Erythroblast (primary cell): Measurements from ENCODE around the gene ZMIZ1.

Experiments used
- GATA1 ChIP-seq: IDR thresholded peaks from 2 replicates; pipeline ENCODE4 v1.6.1; 2011; ENCODE audit warnings: low read depth, mild to moderate bottlenecking, control low read depth, low read length, moderate library complexity
- POLR2A ChIP-seq: IDR thresholded peaks from 2 replicates; pipeline ENCODE4 v1.6.1; 2011; ENCODE audit warnings: mild to moderate bottlenecking, low read length

DNA sequence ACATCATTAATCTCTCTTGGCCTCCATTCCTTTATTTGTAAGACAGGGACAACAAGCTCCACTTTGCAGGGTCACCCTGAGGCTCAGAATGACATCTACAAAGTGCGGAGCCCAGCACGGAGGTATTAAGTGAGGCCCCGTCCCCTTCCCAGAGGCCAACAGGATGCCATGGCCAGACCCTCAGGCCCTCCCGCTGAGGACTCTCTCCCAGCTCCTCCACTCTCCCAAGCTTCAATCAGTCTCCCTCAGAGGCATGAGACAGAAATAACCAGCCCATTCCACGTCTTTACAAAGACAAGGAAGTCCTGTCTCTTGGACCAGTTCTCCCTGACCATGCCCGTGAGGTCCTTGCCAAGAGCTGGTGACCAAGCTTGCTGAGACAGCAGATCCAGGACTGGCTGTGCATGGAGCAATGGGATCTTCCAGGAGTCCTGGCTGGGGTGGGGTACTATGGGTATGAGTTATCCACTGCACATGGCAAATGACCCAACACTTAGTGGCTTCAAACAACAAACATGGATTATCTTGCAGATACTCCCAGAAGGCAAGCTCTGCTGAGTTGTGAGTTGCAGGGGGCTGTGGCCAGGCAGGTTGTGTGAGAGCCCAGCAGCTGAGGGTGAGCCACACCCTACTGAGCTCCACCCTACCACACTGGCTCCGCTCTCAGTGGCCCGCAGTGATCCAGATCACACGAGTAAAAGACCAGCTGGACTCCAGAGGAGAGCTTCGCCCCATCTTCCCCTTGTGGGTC lies 274.2 kb downstream of the ZMIZ1 start:
- no peak for TF ChIP-seq POLR2A
- no peak for TF ChIP-seq GATA1
